ENCODE results near the gene SLC22A23. TPM values are rescaled to one million over a fixed set of nuclear protein-coding genes. Genes with fewer than 3 reads are reported as not detected.

The SLC22A23 gene
- total RNA-seq, 1 donor from 2014 or later, result 5.4 TPM

DNA sequence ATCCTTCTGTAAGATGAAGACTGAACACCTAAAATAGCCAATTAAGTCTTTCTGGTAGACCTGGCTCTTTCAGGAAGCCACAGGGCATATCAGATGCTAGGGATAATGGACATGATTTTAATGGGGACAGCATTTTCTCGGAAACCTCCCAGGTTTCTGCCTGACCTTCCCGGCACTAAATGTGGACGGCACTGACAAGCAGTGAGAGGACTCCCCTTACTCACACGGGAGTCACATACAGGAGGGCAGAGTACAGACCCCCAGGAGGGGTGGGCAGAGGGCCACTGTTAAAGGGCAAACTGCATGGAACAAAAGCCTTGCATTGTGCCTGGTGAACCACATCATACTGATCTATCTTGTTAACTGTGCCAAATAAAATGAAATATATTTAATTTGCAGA, 178.2 kb downstream of the SLC22A23 start:
- intact Hi-C loops (cut with DNase I), result loop anchor here (2.0 to 10.0 kb wide), 2 partner anchors 454 to 706 kb away; no protein-coding TSS in a partner anchor
- ATAC-seq (ENCODE audit: poor library complexity) (no peak), DNase-seq (peak; percentile 26)

DNA sequence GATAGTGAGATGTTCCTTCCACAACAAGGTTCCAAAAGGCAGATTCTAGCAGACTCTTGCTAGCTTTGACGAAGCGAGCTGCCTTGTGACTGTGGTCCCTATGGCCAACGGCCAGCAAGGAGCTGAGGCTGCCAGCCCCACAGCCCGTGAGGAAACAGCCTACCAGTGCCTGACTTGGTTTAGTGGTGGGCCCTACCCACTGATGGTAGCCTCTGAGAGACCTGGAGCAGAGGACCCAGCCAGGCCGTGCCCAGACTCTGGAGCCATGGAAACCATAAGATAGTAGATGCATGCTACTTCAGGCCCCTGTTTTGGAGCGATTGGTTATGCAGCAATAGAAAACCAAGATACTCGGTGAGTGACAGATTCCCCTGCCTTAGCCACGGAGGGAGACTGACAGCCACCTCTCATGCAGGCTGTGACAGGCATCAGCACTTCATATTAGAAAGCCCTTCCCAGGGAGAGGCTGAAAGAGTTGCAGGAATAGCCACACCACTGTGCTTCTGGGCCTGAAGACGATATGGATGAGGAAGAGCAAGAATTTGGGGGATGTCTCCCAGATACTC, 178.9 kb downstream of the SLC22A23 start:
- ATAC-seq (ENCODE audit: poor library complexity) (no peak), DNase-seq (peak; percentile 34)
- intact Hi-C loops (cut with DNase I), result loop anchor here (2.0 to 10.0 kb wide), 2 partner anchors 455 to 707 kb away; no protein-coding TSS in a partner anchor

DNA sequence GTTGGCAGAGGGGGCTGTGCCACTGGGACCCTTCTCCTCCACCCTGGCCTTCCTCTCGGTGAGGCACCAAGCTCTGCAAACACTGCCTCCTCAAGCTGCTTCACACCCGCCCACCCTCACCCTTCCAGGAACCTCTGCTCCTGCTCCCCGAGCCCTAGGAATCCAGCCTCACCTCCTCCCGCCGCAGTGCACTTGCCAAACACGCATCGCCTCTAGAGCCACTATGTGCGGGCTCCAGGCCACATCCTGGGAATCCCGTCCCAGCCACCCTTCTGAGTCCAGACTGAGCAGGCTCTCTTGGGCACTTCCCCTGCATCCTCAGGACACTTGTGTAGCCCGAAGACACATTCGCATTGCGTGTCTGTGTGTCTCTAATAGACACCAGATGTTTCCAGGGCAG, 179.6 kb downstream of the SLC22A23 start:
- intact Hi-C loops (cut with DNase I), result loop anchor here (10.0 kb wide), 1 partner anchor 708 kb away; no protein-coding TSS in a partner anchor
- ATAC-seq (ENCODE audit: poor library complexity) (no peak), DNase-seq (peak; percentile 12)

DNA sequence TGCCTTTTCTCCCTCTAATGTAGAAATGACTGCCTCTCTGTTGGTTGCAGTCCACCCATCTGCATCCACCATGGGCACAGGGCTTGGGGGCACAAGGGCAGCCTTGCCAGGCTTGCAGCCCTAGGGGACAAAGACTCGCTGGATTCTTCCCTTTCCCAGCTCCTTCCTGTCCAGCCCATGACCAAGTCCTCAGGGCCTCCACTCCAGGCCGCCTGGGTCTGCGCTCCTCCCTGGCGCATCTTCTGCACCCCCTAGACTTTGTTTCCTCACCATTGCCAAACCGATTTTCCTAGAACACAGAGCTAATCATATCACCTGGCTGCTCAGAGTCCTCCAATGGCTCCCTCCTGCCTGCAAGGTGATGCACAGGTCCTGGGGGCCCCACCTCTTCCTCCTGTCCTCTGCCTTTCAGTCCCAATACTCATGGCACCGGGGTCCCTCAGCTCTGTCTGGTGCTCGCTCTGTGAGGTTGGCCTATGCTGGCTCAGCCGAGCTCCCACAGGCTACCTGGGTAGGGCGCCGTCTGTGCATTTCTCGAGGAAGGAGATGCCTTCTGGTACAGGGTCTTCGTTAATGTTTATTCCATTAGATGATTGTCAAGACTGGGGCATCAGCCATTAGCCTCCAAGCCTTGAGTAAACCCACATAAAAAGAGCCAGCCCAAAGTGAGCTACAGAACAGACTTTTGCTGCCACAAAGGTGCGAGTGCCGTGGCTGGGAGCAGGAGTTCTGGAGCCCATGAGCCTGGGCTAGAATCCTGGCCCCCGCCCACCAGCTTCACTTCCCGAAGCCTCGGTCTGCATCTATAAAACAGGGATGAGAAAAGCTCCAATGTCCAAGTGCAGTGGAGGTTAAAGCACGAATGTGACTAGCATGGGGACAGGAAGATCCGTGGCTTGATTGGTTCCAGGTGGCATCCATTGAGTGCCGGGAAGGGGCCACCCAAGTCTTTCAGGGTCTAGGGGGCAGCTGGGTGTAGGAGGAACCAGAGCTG, 180.4 kb downstream of the SLC22A23 start:
- ATAC-seq (ENCODE audit: poor library complexity) (no peak), DNase-seq (peak; percentile 27)
- intact Hi-C loops (cut with DNase I), result loop anchor here (10.0 kb wide), 1 partner anchor 708 kb away; no protein-coding TSS in a partner anchor

DNA sequence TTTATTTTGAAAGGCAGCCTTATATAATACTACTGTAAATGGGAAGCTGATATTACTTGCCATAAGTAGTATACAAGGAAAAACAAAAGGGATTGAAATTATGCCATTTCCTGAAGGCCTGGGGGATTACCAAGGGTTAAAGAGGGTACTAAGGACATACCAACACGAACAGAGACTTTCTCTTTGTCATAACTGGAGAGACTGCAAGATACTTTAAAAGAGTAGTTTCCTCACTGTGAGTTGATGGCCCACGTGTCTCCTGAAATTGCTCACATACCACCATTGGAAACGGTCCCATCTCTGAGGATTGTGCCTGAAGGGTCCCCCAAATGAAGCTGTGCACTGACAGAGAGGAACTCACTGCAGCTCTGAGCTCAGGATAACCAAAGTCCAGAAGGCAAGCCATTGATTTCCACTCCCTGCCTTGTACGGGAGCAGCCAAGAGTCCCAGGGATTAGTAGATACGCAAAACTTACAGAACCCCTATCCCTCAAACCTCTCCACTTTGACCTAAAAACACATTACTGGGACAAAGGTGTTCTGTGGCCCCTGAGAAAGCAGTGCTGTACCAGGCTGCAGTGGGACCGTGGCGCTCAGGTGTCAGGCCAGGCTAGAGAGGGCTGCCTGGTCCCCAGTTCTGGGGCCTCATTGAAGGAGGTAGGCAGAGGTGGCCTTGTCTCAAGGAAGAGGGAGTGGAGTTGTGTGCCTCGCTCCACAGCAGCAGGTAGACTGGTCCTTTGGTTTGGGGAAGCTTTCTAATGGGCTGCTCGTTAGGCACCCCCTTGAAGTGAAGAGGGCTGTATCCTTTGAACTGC, 182.9 kb downstream of the SLC22A23 start:
- ATAC-seq (ENCODE audit: poor library complexity), result no peak
- intact Hi-C loops (cut with DNase I), result loop anchor here (10.0 kb wide), 1 partner anchor 711 kb away; no protein-coding TSS in a partner anchor
- DNase-seq, result peak; percentile 18

DNA sequence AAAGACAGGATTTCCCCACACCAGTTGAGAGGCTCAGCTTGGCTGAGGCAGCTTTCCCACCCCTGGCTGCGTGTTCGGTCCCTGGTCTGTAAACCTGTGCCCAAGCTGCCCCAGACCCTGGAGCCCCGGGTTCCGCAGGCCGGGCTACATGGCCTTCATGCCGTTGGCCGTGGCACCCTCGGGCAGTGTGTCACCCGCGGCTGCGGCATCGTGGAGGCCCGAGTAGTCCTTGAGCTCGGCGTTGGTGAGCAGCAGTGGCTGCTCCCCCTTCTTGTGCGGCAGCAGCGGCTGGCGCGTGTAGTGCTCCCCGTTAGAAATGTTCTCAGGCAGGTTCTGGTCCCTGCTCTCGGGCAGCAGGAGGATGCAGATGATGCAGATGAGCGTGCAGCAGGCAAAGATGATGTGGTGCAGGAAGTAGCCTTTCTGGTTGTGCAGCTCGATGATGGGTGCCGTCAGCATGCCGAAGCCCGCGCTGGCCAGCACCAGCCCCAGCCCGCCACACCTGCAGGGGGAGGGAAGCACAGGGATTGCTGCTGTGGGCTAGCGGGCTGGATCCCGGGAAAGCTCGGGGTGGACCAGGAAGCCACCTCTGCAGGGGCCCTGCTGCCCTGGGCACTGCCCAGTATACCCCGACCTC, 183.8 kb downstream of the SLC22A23 start:
- intact Hi-C loops (cut with DNase I), result loop anchor here (10.0 kb wide), 1 partner anchor 712 kb away; no protein-coding TSS in a partner anchor
- DNase-seq (no peak), ATAC-seq (ENCODE audit: poor library complexity) (no peak)

DNA sequence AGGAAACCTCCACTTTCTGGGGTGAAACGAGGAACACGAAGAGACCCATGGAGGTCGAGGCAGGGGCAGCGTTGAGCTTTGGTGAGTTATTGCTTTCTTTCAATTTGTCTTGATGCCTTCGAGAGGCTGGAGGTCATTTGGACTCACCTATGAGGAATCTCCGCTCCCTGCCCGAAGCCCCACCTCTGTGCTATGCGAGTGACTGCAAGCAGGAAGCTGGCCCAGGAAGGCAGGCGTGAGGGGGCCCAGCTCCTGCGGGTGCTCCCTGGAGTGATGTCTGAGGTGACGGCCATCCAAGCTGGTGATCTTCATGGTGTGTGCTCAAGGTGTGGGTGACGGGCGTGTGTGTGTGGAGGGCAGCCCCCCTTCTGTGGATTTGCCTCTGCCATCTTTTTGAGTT, 185.1 kb downstream of the SLC22A23 start:
- intact Hi-C loops (cut with DNase I), result loop anchor here (10.0 kb wide), 1 partner anchor 713 kb away; no protein-coding TSS in a partner anchor
- DNase-seq (no peak), ATAC-seq (ENCODE audit: poor library complexity) (no peak)

DNA sequence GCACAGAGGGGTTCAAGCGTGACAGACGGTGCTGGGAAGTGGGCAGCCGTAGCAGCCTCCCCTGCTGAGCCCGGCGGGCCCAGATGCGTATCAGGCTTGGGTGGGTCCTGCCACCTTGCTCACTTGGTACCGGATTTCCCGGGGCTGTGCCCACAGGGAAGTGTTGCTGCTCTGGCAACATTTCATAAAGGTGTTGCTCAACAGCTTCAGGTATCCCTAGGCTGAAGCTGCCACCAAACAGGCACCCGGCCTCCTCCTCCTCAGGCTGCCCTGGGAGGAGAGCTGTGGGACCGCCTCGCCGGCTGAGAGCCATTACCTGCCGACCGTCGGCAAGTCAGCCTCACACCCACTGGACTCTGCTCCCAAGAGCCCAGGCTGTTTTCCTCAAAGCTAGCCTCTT, 186.6 kb downstream of the SLC22A23 start:
- no peak for ATAC-seq (ENCODE audit: poor library complexity)
- intact Hi-C loops (cut with DNase I), result loop anchor here (10.0 kb wide), 1 partner anchor 715 kb away; no protein-coding TSS in a partner anchor
- peak; percentile 17 for DNase-seq

DNA sequence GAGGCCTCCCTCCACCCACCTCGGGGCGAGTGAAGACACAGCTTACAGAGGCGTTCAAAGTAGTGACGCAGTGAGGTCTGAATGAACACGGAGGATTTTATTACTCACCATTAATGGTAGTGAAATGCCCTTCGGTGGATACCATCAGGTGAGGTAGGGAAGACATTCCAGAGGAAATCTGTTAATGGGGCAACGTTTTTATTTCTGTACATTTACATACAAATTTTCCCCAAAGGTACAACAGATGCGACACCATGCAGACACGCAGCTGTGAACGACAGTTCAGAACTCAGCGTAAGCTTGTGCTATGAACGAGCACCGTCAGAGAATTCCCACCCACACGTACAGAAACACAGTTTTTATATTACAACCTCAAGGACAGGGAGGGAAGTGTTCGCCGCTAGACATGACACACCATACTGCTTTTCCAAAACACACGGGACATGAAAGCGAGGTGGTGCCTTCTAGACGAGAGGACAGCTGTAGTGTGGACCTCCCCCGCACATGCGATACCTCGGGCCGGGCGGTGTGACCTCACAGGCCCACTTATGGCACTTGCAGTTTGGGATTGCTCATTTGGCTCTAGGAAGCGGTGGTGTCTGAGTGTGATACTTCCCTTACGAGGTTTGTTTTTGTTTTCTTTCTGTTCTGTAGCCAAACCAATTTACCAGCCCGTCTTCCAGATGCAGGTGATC, 187.4 kb downstream of the SLC22A23 start:
- ATAC-seq (ENCODE audit: poor library complexity), result no peak
- intact Hi-C loops (cut with DNase I), result no loop called here
- no peak for DNase-seq

DNA sequence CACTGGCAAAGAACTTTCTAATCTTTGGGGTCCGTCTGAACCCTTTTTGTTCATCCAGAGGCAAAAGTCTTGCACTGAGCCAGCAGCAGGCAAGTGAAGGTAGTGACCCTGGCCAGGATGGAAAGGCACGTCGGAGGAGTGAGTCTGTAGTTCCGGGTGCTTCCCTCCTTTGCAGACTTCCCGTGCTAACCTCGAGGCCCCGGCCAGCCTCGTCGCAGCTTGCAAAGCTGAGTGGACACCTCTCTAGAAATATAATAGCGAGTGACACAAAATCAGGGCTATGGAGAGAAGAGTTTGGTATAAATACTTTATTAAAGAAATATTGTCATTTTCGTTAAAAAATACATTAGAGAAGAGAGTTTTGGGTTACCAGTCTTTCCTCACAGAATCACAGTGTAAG, 188.2 kb downstream of the SLC22A23 start:
- DNase-seq (no peak), ATAC-seq (ENCODE audit: poor library complexity) (no peak)
- intact Hi-C loops (cut with DNase I), result no loop called here

DNA sequence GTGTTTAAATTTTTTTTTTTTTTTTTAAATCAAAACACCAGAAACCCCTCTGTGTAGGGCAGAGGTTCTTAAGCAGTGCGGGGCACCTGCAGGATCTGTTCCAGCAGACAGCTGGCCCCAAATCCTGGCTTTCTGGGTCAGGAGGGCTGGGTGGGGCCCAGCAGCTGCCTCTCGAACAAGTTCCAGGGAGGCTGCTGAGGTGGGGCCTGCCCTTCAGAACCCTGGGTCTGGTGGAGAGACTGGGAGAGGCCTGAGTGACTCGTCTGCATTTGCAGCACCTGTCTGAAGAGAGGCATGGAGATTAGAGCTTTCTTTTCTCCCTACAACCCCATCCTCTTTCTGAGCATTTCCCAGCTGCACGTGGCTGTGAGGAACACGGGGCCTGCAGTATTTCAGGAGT, 189.7 kb downstream of the SLC22A23 start:
- ATAC-seq (ENCODE audit: poor library complexity), result no peak
- DNase-seq, result peak; percentile 16
- intact Hi-C loops (cut with DNase I), result no loop called here

DNA sequence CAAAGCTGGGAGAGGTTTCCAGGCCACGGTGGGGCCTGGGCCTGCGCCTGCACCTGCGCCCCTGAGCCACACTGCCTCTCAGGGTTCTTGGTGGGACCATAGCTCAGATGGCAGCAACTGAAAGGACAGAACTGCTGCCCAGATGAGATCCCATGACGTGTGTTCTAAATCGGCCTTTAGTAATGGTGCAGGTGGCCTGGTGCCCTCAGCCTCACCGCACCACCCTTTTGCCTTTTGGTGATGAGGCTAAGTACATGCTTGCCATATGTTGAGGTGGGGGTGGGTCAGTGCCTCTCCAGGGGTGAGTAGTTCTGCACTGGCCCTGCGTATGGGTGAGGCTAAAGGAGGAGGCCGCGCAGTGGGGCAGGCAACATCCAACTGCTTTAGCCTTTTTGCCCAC, 190.7 kb downstream of the SLC22A23 start:
- no peak for ATAC-seq (ENCODE audit: poor library complexity)
- DNase-seq, result peak; percentile 11
- intact Hi-C loops (cut with DNase I), result no loop called here

DNA sequence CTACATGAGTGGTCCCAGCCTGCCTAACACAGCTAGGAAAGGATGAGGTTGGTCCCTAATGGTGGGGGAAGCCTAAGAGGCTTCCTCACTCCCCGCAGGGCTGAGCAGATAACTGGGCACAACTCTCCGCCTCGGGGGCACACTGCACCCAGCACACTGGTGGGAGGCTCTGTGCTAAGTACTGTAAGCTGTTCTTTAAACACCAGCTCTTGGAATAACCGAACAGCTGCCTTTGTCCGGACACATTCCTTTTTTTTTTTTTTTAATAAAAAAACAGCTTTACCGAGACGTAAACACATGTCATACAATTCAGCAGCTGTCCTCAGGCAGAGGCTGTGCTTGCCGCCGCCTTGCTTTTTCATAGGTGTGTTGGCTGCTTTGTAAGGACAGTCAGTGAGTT, 191.2 kb downstream of the SLC22A23 start:
- DNase-seq, result no peak
- no peak for ATAC-seq (ENCODE audit: poor library complexity)
- intact Hi-C loops (cut with DNase I), result no loop called here

DNA sequence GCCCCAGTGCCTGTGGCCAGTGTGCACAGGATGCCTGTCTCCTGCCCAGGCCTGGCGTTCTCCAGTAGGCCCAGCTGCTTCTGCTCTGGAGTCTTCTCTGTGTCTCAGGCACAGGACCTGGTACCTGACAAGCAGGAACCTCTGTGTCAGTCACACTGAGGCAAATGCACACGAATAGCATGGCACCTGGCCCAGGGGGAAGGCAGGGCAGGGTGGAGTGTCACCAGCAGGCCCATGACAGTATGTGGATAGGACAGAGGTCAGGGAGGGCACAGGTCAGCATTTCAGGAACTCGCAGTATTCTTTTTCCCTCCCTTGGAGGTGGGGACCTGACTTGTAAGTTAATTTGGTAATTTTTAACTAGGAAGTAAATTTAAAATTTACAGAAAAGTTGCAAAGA, 192.5 kb downstream of the SLC22A23 start:
- ATAC-seq (ENCODE audit: poor library complexity) (no peak), DNase-seq (no peak)
- intact Hi-C loops (cut with DNase I), result no loop called here

DNA sequence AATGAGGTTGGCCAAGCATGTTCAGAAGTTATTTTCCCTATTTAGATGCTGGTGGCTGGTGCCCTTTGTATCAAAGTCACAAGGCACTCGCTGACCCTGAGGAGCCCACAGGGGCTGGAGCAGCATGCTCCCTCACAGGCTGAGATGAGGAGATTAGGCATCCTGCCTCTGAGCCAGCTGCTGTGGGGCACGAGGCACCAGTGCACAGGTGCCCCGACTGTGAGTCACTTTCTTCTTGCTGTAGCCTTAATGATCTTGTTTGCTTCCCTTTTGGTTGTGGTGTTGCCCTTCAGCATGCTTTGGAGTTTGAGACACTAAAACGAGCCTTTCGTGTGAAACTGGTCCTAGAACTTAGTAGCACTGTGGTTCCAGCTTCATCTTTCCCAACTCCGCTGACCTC, 193.8 kb downstream of the SLC22A23 start:
- DNase-seq (no peak), ATAC-seq (ENCODE audit: poor library complexity) (no peak)
- intact Hi-C loops (cut with DNase I), result no loop called here

DNA sequence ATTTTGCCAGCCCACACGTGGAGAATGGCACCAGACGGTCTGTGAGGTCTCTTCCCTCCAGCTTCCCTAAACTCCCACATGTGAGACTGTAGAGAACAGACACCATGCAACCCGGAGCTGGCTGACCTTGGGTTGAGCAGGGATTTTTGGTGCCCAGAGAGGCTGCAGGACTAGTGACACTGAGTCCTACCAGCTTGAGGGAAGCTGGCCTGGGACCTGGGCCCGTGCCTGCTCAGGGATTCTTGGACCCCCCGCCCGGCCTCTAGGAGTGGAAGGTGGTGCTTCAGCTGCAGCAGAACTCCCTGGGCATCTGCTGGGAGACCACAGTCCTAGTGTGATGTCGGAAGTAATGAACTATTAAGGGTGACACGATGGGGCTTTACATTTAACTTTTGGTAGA, 194.9 kb downstream of the SLC22A23 start:
- ATAC-seq (ENCODE audit: poor library complexity) (no peak), DNase-seq (no peak)
- intact Hi-C loops (cut with DNase I), result no loop called here

DNA sequence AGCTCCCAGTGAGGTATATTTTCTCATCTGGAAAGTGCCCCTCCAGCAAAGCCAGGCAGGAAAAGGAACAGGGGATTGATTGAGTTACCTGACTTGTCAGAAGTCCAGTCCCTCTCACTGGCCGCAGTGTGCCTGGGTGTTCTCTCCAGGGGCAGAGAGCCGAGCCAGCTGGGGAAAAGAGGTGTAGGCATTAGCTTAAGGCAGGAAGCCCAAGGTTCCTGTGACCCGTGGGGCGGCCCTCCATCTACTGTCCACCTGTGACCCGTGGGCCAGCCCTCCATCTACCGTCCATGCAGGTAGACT, 195.4 kb downstream of the SLC22A23 start:
- intact Hi-C loops (cut with DNase I), result no loop called here
- no peak for ATAC-seq (ENCODE audit: poor library complexity)
- DNase-seq, result no peak

Measured in Right ventricle myocardium superior (tissue), 1 donor.